Liver (tissue), 3 donors: ENCODE data around the gene WDR44.

Experiments used
- EGR1 ChIP-seq, 2 donors: IDR thresholded peaks; 2 replicates each; pipeline ENCODE4 v1.6.1; 2016 to 2018; ENCODE audit warnings: antibody characterized with exemption in 2 of 2, low read depth in 2 of 2
- GABPA ChIP-seq, 2 donors: IDR thresholded peaks in 1 of 2; conservative IDR thresholded peaks in 1 of 2; 2 replicates each; pipeline ENCODE4 v1.6.1; 2016; ENCODE audit warnings: antibody characterized with exemption in 2 of 2, mild to moderate bottlenecking in 1 of 2, moderate library complexity in 1 of 2
- RXRA ChIP-seq, 2 donors: IDR thresholded peaks; 2 replicates each; pipeline ENCODE4 v1.6.1; 2017 to 2018; ENCODE audit warnings: antibody characterized with exemption in 2 of 2, mild to moderate bottlenecking in 1 of 2
- TAF1 ChIP-seq: conservative IDR thresholded peaks from 2 replicates; pipeline ENCODE4 v1.6.1; 2016; ENCODE audit warnings: antibody characterized with exemption, mild to moderate bottlenecking
- YY1 ChIP-seq: IDR thresholded peaks from 2 replicates; pipeline ENCODE4 v1.6.1; 2016; ENCODE audit warnings: antibody characterized with exemption, mild to moderate bottlenecking
- TF ChIP-seq, protein P1 (sequence below): IDR thresholded peaks from 2 replicates; pipeline ENCODE4 v1.6.1; 2016; ENCODE audit warnings: antibody characterized with exemption, mild to moderate bottlenecking
- TF ChIP-seq, protein P2 (sequence below): fragments of 150-350 bp; IDR thresholded peaks from 2 replicates; pipeline ENCODE4 v1.5.1; 2017; ENCODE audit warnings: improper control_type of control experiment, low read depth, low read length; ENCODE audit not compliant: missing input control
- donor health status: healthy.
- donor health status: healthy.

DNA sequence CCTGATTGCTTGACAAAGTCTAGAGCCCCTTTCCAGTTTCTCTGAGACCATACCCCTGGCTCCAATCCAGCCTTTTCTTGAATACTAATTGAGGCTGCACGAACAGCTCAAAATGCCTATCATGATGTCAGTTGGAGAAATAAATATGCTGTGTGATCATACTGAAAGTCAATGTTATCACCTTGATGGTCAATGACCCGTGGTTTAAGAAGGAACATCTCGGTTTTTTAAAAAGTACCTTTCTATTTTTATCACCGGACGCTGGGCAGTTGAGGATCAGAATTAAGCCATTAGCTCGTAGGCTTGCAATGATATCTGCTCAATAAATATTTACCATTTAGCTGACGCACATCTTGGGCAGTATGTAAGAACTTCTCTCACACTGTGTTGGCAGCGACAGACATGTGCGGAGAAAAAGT is 852 bp upstream of the WDR44 start:
- no peak for TF ChIP-seq EGR1 (IDR thresholded peaks at IDR 0.05; ENCODE audit: low read depth in 2 of 2)
- TF ChIP-seq YY1, result no peak
- TF ChIP-seq, protein P1, sequence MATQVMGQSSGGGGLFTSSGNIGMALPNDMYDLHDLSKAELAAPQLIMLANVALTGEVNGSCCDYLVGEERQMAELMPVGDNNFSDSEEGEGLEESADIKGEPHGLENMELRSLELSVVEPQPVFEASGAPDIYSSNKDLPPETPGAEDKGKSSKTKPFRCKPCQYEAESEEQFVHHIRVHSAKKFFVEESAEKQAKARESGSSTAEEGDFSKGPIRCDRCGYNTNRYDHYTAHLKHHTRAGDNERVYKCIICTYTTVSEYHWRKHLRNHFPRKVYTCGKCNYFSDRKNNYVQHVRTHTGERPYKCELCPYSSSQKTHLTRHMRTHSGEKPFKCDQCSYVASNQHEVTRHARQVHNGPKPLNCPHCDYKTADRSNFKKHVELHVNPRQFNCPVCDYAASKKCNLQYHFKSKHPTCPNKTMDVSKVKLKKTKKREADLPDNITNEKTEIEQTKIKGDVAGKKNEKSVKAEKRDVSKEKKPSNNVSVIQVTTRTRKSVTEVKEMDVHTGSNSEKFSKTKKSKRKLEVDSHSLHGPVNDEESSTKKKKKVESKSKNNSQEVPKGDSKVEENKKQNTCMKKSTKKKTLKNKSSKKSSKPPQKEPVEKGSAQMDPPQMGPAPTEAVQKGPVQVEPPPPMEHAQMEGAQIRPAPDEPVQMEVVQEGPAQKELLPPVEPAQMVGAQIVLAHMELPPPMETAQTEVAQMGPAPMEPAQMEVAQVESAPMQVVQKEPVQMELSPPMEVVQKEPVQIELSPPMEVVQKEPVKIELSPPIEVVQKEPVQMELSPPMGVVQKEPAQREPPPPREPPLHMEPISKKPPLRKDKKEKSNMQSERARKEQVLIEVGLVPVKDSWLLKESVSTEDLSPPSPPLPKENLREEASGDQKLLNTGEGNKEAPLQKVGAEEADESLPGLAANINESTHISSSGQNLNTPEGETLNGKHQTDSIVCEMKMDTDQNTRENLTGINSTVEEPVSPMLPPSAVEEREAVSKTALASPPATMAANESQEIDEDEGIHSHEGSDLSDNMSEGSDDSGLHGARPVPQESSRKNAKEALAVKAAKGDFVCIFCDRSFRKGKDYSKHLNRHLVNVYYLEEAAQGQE, result no peak
- TF ChIP-seq, protein P2, sequence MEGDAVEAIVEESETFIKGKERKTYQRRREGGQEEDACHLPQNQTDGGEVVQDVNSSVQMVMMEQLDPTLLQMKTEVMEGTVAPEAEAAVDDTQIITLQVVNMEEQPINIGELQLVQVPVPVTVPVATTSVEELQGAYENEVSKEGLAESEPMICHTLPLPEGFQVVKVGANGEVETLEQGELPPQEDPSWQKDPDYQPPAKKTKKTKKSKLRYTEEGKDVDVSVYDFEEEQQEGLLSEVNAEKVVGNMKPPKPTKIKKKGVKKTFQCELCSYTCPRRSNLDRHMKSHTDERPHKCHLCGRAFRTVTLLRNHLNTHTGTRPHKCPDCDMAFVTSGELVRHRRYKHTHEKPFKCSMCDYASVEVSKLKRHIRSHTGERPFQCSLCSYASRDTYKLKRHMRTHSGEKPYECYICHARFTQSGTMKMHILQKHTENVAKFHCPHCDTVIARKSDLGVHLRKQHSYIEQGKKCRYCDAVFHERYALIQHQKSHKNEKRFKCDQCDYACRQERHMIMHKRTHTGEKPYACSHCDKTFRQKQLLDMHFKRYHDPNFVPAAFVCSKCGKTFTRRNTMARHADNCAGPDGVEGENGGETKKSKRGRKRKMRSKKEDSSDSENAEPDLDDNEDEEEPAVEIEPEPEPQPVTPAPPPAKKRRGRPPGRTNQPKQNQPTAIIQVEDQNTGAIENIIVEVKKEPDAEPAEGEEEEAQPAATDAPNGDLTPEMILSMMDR, result no peak
- TF ChIP-seq TAF1, result no peak
- TF ChIP-seq RXRA (IDR thresholded peaks at IDR 0.05), result peak; percentile 7 to 15
- TF ChIP-seq GABPA (IDR thresholded peaks at IDR 0.05 in 1 of 2, conservative IDR thresholded peaks at IDR 0.05 in 1 of 2), result no peak
